ENCODE data around the gene TGIF1.
"Not testable (repeated sequence)": the region's sequence is repeated elsewhere in the genome, so short reads cannot be mapped to it uniquely, and the experiment has no call there.

TGIF1 gene

DNA sequence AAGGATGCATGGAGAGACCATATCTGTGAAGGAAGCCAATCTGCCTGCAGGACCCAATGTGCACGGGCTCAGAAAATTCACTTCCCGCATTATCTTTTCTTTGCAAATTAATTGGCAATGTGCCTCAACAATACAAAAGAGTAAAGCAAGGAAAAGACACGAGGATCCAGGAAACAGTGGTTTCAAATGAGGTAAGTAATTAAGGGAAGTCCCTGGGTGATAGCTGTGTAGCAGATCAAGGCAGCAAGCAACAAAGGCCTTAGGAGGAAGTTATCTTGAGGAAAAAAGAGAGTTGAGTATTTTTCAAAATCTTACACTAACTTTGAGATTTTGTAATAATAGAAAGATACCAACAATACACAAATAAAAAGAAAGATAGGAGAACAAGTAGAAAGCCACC is 44.3 kb upstream of the TGIF1 start:
- no peak overlapping the region for H3K4me3 ChIP-seq (ENCODE audit: low read depth, low read length)
- no peaks in the 10 kb centered on the region for H3K9me3 ChIP-seq (ENCODE audit: control insufficient read depth, low read length)
- no peaks in the 10 kb centered on the region for H3K27me3 ChIP-seq (ENCODE audit: control insufficient read depth, insufficient read depth, low read length)
- TF ChIP-seq, protein P1, sequence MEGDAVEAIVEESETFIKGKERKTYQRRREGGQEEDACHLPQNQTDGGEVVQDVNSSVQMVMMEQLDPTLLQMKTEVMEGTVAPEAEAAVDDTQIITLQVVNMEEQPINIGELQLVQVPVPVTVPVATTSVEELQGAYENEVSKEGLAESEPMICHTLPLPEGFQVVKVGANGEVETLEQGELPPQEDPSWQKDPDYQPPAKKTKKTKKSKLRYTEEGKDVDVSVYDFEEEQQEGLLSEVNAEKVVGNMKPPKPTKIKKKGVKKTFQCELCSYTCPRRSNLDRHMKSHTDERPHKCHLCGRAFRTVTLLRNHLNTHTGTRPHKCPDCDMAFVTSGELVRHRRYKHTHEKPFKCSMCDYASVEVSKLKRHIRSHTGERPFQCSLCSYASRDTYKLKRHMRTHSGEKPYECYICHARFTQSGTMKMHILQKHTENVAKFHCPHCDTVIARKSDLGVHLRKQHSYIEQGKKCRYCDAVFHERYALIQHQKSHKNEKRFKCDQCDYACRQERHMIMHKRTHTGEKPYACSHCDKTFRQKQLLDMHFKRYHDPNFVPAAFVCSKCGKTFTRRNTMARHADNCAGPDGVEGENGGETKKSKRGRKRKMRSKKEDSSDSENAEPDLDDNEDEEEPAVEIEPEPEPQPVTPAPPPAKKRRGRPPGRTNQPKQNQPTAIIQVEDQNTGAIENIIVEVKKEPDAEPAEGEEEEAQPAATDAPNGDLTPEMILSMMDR (IDR thresholded peaks at IDR 0.05): no peak
- no peaks in the 10 kb centered on the region for H3K36me3 ChIP-seq (ENCODE audit: control insufficient read depth, insufficient read depth, low read length)
- H3K79me2 ChIP-seq: no peaks in the 10 kb centered on the region
- no peak overlapping the region for H2AFZ ChIP-seq
- H3K4me1 ChIP-seq: no peaks in the 10 kb centered on the region
- H3K27ac ChIP-seq: no peak overlapping the region
- H3K9ac ChIP-seq: no peak overlapping the region
- H3K4me2 ChIP-seq (ENCODE audit: low read length): no peak overlapping the region

DNA sequence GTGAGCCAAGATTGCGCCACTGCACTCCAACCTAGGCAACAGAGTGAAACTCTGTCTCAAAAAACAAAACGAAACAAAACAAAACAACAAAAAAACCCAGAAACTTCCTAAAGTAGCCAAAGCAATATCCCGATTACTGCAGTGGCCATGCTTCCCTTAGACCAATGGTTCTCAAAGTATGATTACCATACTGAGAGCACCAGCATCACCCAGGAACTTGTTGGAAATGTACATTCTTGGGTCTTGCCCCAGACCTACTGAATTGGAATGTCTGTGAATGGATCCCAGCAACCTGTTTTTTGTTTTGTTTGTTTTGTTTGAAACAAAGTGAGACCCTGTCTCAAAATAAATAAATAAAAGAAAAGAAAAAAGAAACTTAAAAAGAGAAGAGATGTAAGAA is 41.9 kb upstream of the TGIF1 start:
- no peaks in the 10 kb centered on the region for H3K36me3 ChIP-seq (ENCODE audit: control insufficient read depth, insufficient read depth, low read length)
- no peak overlapping the region for H3K27ac ChIP-seq
- no peak overlapping the region for H2AFZ ChIP-seq
- TF ChIP-seq, protein P1 (IDR thresholded peaks at IDR 0.05): no peak
- no peaks in the 10 kb centered on the region for H3K9me3 ChIP-seq (ENCODE audit: control insufficient read depth, low read length)
- H3K4me1 ChIP-seq: no peaks in the 10 kb centered on the region
- H3K4me3 ChIP-seq (ENCODE audit: low read depth, low read length): no peak overlapping the region
- H3K27me3 ChIP-seq (ENCODE audit: control insufficient read depth, insufficient read depth, low read length): no peaks in the 10 kb centered on the region
- no peaks in the 10 kb centered on the region for H3K79me2 ChIP-seq
- H3K4me2 ChIP-seq (ENCODE audit: low read length): no peak overlapping the region
- H3K9ac ChIP-seq: no peak overlapping the region

DNA sequence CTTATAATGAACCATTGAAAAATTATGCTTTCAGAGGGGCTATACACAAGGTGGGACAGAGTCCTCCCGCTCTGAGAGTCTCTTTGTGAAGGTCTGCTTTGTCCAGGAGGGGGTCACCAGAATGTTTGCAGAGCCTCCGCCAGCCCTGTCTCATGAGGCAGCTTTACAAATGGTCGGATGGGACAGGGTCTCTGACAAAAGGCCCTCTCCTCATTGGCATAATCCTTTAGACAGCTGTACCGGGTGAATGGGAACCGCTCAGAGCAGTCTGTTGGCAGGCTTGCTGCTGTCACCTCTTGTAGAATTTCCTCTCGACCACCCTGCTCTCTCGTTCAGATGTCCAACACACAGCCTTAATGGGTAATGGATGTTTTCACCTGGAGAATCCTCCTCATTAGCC is 40.2 kb upstream of the TGIF1 start:
- Histone ChIP-seq H3K4me1 (no peaks in the 10 kb centered on the region), H3K36me3 (ENCODE audit: control insufficient read depth, insufficient read depth, low read length) (no peaks in the 10 kb centered on the region), H3K79me2 (no peaks in the 10 kb centered on the region), H3K4me2 (ENCODE audit: low read length) (no peak overlapping the region), H3K9ac (no peak overlapping the region), H3K9me3 (ENCODE audit: control insufficient read depth, low read length) (no peaks in the 10 kb centered on the region), H3K4me3 (ENCODE audit: low read depth, low read length) (no peak overlapping the region), H3K27ac (no peak overlapping the region), H2AFZ (no peak overlapping the region), H3K27me3 (ENCODE audit: control insufficient read depth, insufficient read depth, low read length) (no peaks in the 10 kb centered on the region)
- TF ChIP-seq, protein P1 (IDR thresholded peaks at IDR 0.05): no peak

DNA sequence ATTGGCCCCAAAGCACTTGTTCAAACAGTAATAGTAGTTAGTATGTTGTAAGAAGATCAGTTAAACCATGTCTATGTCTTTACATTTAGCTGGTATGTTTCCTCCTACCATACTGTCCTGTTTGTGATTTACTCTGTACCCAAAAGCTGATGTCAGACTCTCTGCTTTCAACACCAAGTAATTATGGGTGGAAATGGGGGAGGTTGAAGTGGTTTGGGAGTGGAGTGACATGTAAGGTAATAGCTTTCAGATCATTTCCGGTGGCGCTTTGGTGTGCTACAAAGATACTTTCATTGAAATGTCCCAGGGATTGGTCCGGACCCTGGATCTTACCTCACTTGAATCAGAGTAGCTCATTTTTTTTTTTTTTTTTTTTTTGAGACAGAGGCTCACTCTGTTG is 39.7 kb upstream of the TGIF1 start:
- H2AFZ ChIP-seq: no peak overlapping the region
- TF ChIP-seq, protein P1 (IDR thresholded peaks at IDR 0.05): no peak
- no peak overlapping the region for H3K27ac ChIP-seq
- H3K36me3 ChIP-seq (ENCODE audit: control insufficient read depth, insufficient read depth, low read length): no peaks in the 10 kb centered on the region
- no peaks in the 10 kb centered on the region for H3K9me3 ChIP-seq (ENCODE audit: control insufficient read depth, low read length)
- H3K4me3 ChIP-seq (ENCODE audit: low read depth, low read length): no peak overlapping the region
- H3K4me1 ChIP-seq: no peaks in the 10 kb centered on the region
- H3K4me2 ChIP-seq (ENCODE audit: low read length): no peak overlapping the region
- no peak overlapping the region for H3K9ac ChIP-seq
- H3K27me3 ChIP-seq (ENCODE audit: control insufficient read depth, insufficient read depth, low read length): no peaks in the 10 kb centered on the region
- H3K79me2 ChIP-seq: no peaks in the 10 kb centered on the region

DNA sequence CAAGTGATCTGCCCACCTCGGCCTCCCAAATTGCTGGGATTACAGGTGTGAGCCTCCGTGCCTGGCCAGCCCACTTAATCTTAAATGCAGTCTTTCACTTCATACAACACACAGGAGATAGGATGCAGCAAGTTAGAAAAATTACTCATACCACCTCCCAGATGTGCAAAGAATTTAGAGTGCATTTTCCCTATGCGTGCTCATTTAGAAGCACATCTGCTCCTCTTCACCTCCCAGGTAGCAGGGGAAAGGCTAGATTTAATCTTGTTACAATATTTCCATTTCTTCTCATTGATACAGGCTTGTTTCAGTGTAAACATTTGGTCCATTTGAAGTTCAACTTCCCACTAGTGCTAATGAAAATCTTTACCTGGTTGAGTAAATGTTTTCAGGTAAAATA is 39.1 kb upstream of the TGIF1 start:
- not testable (repeated sequence) for H3K79me2 ChIP-seq; H3K4me1 ChIP-seq; H3K4me3 ChIP-seq (ENCODE audit: low read depth, low read length); H3K27ac ChIP-seq; H3K4me2 ChIP-seq (ENCODE audit: low read length); H3K36me3 ChIP-seq (ENCODE audit: control insufficient read depth, insufficient read depth, low read length); H2AFZ ChIP-seq; H3K9ac ChIP-seq; H3K27me3 ChIP-seq (ENCODE audit: control insufficient read depth, insufficient read depth, low read length); H3K9me3 ChIP-seq (ENCODE audit: control insufficient read depth, low read length)

Measured in parathyroid adenoma (tissue), 2 donors.